Adipose tissue (tissue), 3 donors: ENCODE measurements around the gene ADRB1. TPM values are rescaled to one million over a fixed set of nuclear protein-coding genes. Genes with fewer than 3 reads are reported as not detected.

ENCODE experiments used
- H3K27ac ChIP-seq: one replicate; pipeline ENCODE4 v1.5.1; 2013; ENCODE audit warnings: low read depth, low read length
- WGBS, 3 donors: extraction: QIAGEN DNeasy Blood & Tissue Kit; methylation state at CpG; one replicate each; pipeline ENCODE4 v1.1.7; 2013; 5-methylcytosine and 5-hydroxymethylcytosine counted together
- polyA plus RNA-seq, 3 donors: library from polyadenylated mRNA; stranded (reverse); fragments of 200-250 nt; gene quantifications; one replicate each; pipeline ENCODE4 v1.2.3, GENCODE V29; 2013
- donor health status: healthy with polysubstance abuse.
- donor health status: Bipolar disorder and iron deficiency.
- donor health status: healthy.

Gene ADRB1
- polyA plus RNA-seq, 3 donors = 0.69 to 8.9 (median 1.8) TPM

DNA sequence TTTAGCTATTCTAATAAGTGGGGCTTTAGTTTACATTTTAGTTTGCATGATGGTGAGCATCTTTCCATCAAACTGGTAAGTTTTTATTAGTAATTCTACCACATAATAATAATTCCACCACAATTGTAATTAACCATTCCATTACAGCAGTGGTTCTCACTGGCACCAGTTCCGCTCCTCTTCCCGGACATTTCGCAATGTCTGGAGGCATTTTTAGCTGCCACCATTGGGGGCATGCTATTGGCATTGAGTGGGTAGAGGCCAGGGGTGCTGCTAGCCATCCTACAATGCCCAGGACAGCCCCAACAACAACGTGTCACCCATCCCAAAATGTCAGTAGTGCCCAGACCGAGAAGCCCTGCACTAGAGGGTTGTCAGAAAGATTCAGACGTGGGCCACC lies 31.4 kb downstream of the ADRB1 start:
- H3K27ac ChIP-seq = no peak overlapping the region
- WGBS, 3 donors = 85 to 90% (median 88%) methylated on average over 6 of the region's 6 CpGs

DNA sequence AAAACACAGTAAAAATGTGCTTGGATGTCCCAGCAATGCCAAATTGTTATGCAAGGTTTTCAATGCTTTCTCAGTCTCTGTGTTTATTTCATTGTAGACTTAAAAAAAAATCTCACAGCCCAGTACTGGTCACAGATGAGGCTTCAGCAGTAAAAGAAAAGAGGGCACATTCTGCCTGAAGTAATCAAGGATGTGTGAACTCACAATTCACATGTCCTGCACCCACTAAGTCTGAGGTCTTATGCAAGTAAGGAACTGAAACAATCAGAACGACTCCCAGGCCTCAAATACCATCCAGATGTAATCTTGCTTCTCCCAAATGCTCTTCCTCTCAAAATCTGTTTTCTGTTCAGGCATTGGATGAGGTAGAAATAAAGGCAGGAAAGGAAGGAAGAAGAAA lies 33.7 kb downstream of the ADRB1 start:
- WGBS, 3 donors = 47 to 80% (median 50%) methylated on average over 1 of the region's 1 CpG
- no peak overlapping the region for H3K27ac ChIP-seq

DNA sequence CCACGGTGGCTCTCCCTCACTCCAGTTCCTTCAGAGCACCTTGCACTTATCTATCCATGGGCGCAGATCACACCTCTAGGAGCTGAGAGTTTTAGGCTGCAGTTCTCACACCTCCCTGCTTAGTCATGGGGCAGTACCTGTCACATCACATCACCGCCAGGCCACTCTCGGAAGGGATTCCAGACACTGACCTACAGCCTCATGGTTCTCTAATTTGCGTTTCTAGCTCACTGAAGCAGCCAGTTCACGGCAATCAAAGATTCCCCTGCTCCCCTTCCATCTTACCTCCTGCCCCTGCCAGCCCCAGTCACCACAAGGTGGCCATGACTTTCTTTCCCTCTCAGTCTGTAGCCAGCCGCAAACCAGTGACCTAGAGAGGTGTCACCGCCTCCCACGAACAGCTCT lies 34.2 kb downstream of the ADRB1 start:
- WGBS, 3 donors = 85 to 89% (median 86%) methylated on average over 9 of the region's 9 CpGs
- no peak overlapping the region for H3K27ac ChIP-seq

DNA sequence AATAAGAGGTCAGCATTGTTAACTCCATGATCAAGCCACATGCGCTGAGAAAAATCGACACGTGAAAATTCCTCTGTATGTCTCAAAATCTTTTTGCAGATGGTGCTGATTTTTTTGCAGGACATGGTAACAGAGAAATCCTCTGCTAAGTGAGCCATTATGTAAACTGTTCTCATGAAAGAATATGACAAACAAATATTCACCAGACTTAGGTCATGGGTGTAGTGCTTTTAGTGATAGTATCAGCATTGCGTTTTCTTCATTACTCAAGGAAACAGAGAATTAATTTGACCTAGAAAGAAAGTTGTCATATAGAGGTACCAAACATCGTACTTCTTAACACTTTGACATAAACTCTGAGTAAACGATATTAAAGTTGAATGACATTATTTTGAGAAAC lies 34.7 kb downstream of the ADRB1 start:
- no peak overlapping the region for H3K27ac ChIP-seq
- 79 to 84% (median 80%) methylated on average over 6 of the region's 6 CpGs for WGBS, 3 donors

DNA sequence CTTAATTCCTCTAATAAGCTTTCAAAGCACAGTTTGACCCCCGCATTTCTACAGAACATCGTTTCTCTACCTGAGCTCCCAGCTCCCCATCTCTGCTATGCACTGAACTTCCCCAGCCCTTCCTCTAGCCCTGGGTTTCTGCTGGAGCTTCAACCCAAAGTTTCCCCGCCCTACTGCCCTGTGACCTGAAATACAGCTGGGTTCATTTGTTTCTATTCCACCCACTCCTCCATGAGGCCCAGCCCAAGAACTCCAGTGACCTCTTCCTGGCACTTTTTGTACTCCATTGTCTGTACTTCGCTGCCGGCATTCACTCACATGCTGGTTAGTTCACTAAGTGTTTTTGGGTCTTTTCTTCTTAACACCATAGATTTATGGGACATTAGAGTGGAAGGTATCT lies 35.8 kb downstream of the ADRB1 start:
- no peak overlapping the region for H3K27ac ChIP-seq
- 84 to 90% (median 87%) methylated on average over 5 of the region's 5 CpGs for WGBS, 3 donors

DNA sequence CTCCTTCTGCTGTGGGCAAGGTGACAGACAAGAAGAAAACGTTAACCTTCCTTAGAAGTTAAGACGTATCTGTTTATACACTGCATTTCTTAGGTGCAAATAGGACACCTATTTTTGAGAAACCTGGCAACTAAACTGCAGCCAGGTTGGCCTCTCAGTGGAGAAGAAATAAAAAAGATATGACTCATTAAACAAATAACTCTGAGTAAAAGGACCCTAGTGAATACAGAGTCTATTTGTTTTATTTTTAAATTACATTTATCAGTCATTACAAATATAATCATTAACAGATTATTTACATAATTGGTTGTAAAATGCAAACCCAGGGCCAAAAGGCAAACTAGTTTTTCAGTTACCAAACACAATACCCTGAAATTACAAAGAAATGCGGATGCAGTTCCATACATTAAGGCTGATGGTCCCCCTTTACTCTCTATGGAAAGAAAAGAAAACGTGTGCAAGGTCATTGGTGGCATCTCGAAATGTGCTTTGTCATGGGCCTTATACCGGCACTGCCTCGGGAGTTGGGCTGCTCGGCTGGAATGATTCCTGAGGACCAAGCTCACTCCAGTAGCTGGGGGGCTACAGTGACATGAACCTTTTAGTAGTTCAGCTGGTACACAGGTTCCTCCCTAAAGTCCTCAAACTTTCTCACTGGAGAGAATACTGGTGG lies 38.4 kb downstream of the ADRB1 start:
- 63 to 82% (median 80%) methylated on average over 8 of the region's 8 CpGs for WGBS, 3 donors

DNA sequence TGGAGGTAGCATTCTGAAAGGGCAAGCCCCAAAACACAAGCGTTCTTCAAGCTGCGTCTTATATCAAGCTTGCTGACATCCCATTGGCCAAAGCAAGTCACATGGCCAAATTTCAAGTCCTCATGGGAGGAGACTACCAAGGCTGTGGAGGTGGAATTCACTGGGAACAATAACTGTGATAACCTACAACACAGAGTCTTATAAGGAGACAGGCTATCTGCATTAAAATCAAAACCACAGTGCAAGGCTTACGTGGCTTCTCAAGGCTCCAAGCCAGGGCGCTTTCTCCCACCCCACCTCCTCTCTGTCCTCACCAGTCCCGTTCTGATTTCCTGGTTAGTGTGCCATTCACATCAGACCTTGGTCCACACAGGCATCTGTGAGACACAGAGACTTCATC lies 39.4 kb downstream of the ADRB1 start:
- no peak overlapping the region for H3K27ac ChIP-seq
- WGBS, 3 donors = 80 to 90% (median 87%) methylated on average over 5 of the region's 5 CpGs

More for the DNA sequence above, 38.4 kb downstream of the ADRB1 start:
- H3K27ac ChIP-seq = no peak overlapping the region

DNA sequence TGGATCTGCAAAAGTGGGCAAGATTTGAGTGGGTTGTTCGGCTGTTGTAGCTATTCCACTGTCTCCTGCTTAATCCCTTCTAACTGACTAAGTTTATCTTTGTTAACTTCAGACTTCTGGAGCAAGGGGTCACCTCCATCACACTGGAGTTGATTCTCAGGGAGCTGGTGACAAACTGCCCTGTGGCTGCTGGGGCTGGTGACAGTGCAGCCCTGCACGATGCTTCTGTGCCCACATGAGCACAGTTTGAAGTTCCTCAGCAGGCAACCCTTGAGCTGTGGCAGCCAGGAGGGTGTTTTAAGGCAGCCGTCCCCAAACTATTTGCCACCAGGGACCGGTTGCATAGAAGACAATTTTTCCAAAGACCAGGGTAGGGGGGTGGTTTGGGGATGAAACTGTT lies 40.5 kb downstream of the ADRB1 start:
- WGBS, 3 donors = 89 to 96% (median 89%) methylated on average over 4 of the region's 4 CpGs

DNA sequence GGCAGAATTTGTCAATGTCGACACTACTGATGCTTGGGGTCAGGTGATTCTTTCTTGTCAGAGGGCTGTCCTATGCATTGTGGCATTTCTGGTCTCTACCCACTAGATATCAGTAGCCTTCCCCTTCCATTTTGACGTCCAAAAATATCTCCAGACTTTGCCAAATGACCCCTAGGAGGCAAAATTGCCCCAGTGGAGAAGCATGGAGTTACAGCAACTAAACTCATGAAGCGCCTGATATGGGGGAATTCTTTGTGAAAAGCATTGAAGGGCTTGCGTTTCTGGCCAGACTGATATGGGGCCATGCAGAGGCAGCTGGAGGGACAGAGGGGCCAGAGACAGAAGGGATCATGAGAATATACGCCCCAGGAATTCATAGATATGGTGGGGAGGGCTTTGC lies 43.6 kb downstream of the ADRB1 start:
- no peak overlapping the region for H3K27ac ChIP-seq
- 75 to 88% (median 80%) methylated on average over 5 of the region's 5 CpGs for WGBS, 3 donors

More for the DNA sequence above, 40.5 kb downstream of the ADRB1 start:
- H3K27ac ChIP-seq = no peak overlapping the region

DNA sequence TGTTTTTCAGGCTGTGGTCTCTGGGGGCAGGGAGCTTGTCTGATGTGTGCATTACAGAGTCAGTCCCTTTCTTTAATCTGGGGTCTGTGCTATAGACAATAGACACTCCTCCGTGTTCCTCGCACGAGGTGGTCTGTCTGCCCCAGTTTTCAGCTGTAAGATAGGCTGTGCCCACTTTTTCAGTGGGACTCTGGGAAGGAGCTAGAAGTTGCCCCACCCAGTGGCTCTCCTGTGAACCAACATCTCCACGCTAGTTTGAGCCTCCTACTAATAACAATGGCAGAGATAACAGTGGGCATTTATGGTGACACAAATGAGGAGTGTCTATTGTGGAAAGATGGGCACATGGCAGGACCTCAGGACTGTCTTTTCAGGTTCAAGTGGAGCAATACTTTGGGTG lies 44.0 kb downstream of the ADRB1 start:
- WGBS, 3 donors = 80 to 81% (median 80%) methylated on average over 4 of the region's 4 CpGs
- no peak overlapping the region for H3K27ac ChIP-seq

DNA sequence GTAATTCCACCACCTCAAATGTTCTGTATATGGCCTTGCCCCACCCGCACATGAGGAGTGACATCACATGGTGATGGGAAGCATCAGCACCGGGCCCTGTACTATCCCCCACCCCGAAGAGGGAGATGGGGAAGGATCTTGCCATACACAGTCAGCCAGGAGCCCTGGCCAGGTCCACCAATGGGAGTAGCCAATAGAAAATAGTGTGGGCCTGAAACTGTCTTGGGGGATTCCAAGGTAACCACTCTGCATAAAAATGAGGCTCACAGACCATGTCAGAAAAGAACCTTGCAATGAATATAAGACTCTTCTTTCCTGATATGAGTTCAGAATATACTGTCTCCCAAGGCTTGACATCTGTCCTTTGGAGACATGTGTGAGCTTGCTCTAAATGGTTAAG lies 51.1 kb downstream of the ADRB1 start:
- 92 to 93% (median 92%) methylated on average over 3 of the region's 3 CpGs for WGBS, 3 donors
- no peak overlapping the region for H3K27ac ChIP-seq

DNA sequence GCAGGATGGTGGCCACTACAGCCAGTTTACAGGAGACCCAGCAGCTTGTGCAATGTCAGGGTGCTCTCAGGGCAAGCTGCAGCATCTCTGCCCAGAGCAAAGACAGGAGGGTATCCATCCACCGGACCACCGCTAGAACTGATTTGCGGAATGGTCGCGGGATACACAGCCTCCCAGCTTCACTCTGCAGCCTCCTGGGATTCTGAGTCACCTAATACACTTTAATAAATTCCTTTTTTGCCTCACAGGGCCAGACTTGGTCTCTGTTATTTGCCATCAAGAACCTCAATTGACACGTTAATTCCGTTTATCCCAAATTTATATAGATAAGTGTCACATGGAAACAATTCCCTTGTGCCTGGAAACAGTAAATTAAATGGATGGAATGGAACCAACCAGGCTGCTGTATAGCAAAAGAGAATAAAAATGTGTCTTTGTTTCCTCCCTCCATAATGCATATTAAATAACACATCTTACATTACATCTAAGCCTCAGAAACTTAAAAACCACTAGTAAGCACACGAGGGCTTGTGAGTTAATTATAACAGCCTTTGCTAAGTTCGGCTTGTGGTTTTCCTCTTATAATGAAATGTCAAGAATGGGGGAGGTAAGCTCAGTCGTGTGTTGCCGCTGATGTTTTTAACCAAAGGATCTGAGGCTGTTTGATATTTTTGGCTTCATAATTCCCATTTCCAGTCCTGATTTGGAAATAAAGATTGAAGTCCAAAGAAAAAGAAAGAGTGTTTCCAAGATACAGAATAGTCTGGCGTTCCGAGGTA lies 52.1 kb downstream of the ADRB1 start:
- no peak overlapping the region for H3K27ac ChIP-seq
- 59 to 79% (median 63%) methylated on average over 13 of the region's 13 CpGs for WGBS, 3 donors

Other genes starting within 250 kb of the ADRB1 start
- 1 to 10 TPM; 1.6 to 2.5 (median 2.2) TPM for gene DCLRE1A, start 189.8 kb upstream of the ADRB1 start, polyA plus RNA-seq
- gene NHLRC2, start 189.2 kb upstream of the ADRB1 start, polyA plus RNA-seq = 1 to 10 TPM; 2.7 to 4.9 (median 4.3) TPM
- 1 to 10 TPM; 4.0 to 7.7 (median 4.3) TPM for gene CCDC186, start 130.3 kb downstream of the ADRB1 start, polyA plus RNA-seq
- under 1 TPM; 0.11 to 0.25 (median 0.13) TPM for gene TDRD1, start 135.5 kb downstream of the ADRB1 start, polyA plus RNA-seq
- 1 to 10 TPM in 1 of 3 donors, under 1 TPM in 2; 0.22 to 1.8 (median 0.68) TPM for gene VWA2, start 195.4 kb downstream of the ADRB1 start, polyA plus RNA-seq